Activated naive CD8-positive, alpha-beta T cell treated with anti-CD3 and anti-CD28 coated beads, Interleukin-2, amount 10 ng/mL, durations not matched to agents 7 days and 5 days (primary cell): ENCODE measurements around the gene SCAF1. TPM values are rescaled to one million over a fixed set of nuclear protein-coding genes. Genes with fewer than 3 reads are reported as not detected.

ENCODE experiments used
- ATAC-seq: fragments of 150-1000 bp; cut with Tn5 transposase; one replicate; pipeline ENCODE4 v1.10.0; 2021; ENCODE audit warnings: low read depth, moderate library complexity
- POLR2A ChIA-PET: fragments of 350-600 bp; sonication (Branson Sonifier 250); formaldehyde crosslinking; loops from one replicate; lab custom pipeline; 2021; ENCODE audit warnings: antibody characterized with exemption; lab: Charles Lee
- DNase-seq: peaks from one replicate; pipeline ENCODE4 v3.0.0; 2021
- H3K27ac Mint-ChIP-seq: one replicate; pipeline ENCODE4 v1.8.0; 2022; ENCODE audit warnings: mild to moderate bottlenecking, mixed read lengths
- H3K27me3 Mint-ChIP-seq: one replicate; pipeline ENCODE4 v1.8.0; 2022; ENCODE audit warnings: mild to moderate bottlenecking, moderate library complexity, mixed read lengths
- H3K36me3 Mint-ChIP-seq: one replicate; pipeline ENCODE4 v1.8.0; 2021; ENCODE audit warnings: mild to moderate bottlenecking, mixed read lengths
- H3K4me1 Mint-ChIP-seq: one replicate; pipeline ENCODE4 v1.8.0; 2021; ENCODE audit warnings: mixed read lengths
- H3K4me3 Mint-ChIP-seq: one replicate; pipeline ENCODE4 v1.8.0; 2022; ENCODE audit warnings: mild to moderate bottlenecking, moderate library complexity, mixed read lengths
- H3K9me3 Mint-ChIP-seq: one replicate; pipeline ENCODE4 v1.8.0; 2021; ENCODE audit warnings: mixed read lengths
- microRNA-seq: library from miRNA; unstranded; fragments of <30 nt; microRNA quantifications from one replicate; pipeline ENCODE4 v1.2.0, GENCODE V29; 2022
- total RNA-seq, 2 experiments: library from RNA; stranded (reverse); gene quantifications; one replicate each; pipeline ENCODE4 v1.2.3, GENCODE V29; 2021

SCAF1 gene
- total RNA-seq, 2 experiments from 2014 or later: 64.7 to 66.9 TPM

GRCh38 chr19:49691243-49692146 lies 49.5 kb downstream of the SCAF1 start:
- ATAC-seq (peak; percentile 30), DNase-seq (no peak)
- H3K9me3 Mint-ChIP-seq: no peaks in the 10 kb centered on the region
- peaks cover 19% of the 10 kb centered on the region for H3K4me1 Mint-ChIP-seq
- peaks cover 5% of the 10 kb centered on the region for H3K36me3 Mint-ChIP-seq
- H3K4me3 Mint-ChIP-seq: peak overlapping the region; percentile 82
- H3K27me3 Mint-ChIP-seq: peaks cover 19% of the 10 kb centered on the region
- no peak overlapping the region for H3K27ac Mint-ChIP-seq
- POLR2A ChIA-PET: interaction anchor here (0.7 kb wide), 1 partner anchor 39 kb away, joined by 3 read pairs; no protein-coding TSS in a partner anchor

GRCh38 chr19:49692147-49692506 lies 50.1 kb downstream of the SCAF1 start:
- Mint-ChIP-seq H3K36me3 (peaks cover 5% of the 10 kb centered on the region), H3K9me3 (no peaks in the 10 kb centered on the region), H3K27me3 (peaks cover 19% of the 10 kb centered on the region), H3K4me1 (peaks cover 19% of the 10 kb centered on the region), H3K27ac (no peak overlapping the region), H3K4me3 (no peak overlapping the region)
- POLR2A ChIA-PET: no interaction called here
- no peak for DNase-seq
- no peak for ATAC-seq

- no peak overlapping the region for H3K4me3 Mint-ChIP-seq
- no peak overlapping the region for H3K27ac Mint-ChIP-seq
- DNase-seq (no peak), ATAC-seq (no peak)
- H3K36me3 Mint-ChIP-seq: no peaks in the 10 kb centered on the region
- POLR2A ChIA-PET: no interaction called here
- H3K27me3 Mint-ChIP-seq: peaks cover 11% of the 10 kb centered on the region
- H3K9me3 Mint-ChIP-seq: no peaks in the 10 kb centered on the region
- peaks cover under 1% of the 10 kb centered on the region for H3K4me1 Mint-ChIP-seq
Observed at GRCh38 chr19:49696115-49696514, 54.1 kb downstream of the SCAF1 start.

GRCh38 chr19:49696865-49697264 lies 54.9 kb downstream of the SCAF1 start:
- Mint-ChIP-seq H3K36me3 (no peaks in the 10 kb centered on the region), H3K9me3 (no peaks in the 10 kb centered on the region), H3K4me3 (no peak overlapping the region), H3K27me3 (peaks cover 4% of the 10 kb centered on the region), H3K27ac (no peak overlapping the region), H3K4me1 (no peaks in the 10 kb centered on the region)
- POLR2A ChIA-PET: no interaction called here
- no peak for DNase-seq
- no peak for ATAC-seq

- Mint-ChIP-seq H3K27me3 (peaks cover 4% of the 10 kb centered on the region), H3K36me3 (no peaks in the 10 kb centered on the region), H3K9me3 (no peaks in the 10 kb centered on the region), H3K4me3 (no peak overlapping the region), H3K4me1 (no peaks in the 10 kb centered on the region), H3K27ac (no peak overlapping the region)
- no peak for DNase-seq
- POLR2A ChIA-PET: interaction anchor here (0.6 kb wide), 1 partner anchor 298 kb away, joined by 3 read pairs; no protein-coding TSS in a partner anchor
- ATAC-seq: no peak
Observed at GRCh38 chr19:49699364-49699763, 57.4 kb downstream of the SCAF1 start.

GRCh38 chr19:49700563-49700962 lies 58.6 kb downstream of the SCAF1 start:
- no peak overlapping the region for H3K4me3 Mint-ChIP-seq
- peak; percentile 32 for ATAC-seq
- POLR2A ChIA-PET: no interaction called here

GRCh38 chr19:49701271-49701786 lies 59.3 kb downstream of the SCAF1 start:
- peaks cover 4% of the 10 kb centered on the region for H3K27me3 Mint-ChIP-seq
- ATAC-seq (peak; percentile 30), DNase-seq (no peak)
- H3K9me3 Mint-ChIP-seq: no peaks in the 10 kb centered on the region
- H3K4me3 Mint-ChIP-seq: no peak overlapping the region
- no peak overlapping the region for H3K27ac Mint-ChIP-seq
- no peaks in the 10 kb centered on the region for H3K36me3 Mint-ChIP-seq
- no peaks in the 10 kb centered on the region for H3K4me1 Mint-ChIP-seq
- POLR2A ChIA-PET: no interaction called here

More at GRCh38 chr19:49700563-49700962, 58.6 kb downstream of the SCAF1 start:
- H3K27ac Mint-ChIP-seq: no peak overlapping the region
- H3K27me3 Mint-ChIP-seq: peaks cover 4% of the 10 kb centered on the region
- H3K36me3 Mint-ChIP-seq: no peaks in the 10 kb centered on the region
- no peaks in the 10 kb centered on the region for H3K9me3 Mint-ChIP-seq
- no peak for DNase-seq
- no peaks in the 10 kb centered on the region for H3K4me1 Mint-ChIP-seq

GRCh38 chr19:49704888-49705642 lies 63.1 kb downstream of the SCAF1 start:
- Mint-ChIP-seq H3K9me3 (no peaks in the 10 kb centered on the region), H3K4me1 (no peaks in the 10 kb centered on the region), H3K27me3 (peaks cover 4% of the 10 kb centered on the region), H3K27ac (no peak overlapping the region), H3K4me3 (no peak overlapping the region), H3K36me3 (no peaks in the 10 kb centered on the region)
- POLR2A ChIA-PET: interaction anchor here (0.5 kb wide), 1 partner anchor 17 kb away, joined by 4 read pairs; no protein-coding TSS in a partner anchor
- DNase-seq (no peak), ATAC-seq (no peak)

- Mint-ChIP-seq H3K27ac (no peak overlapping the region), H3K36me3 (no peaks in the 10 kb centered on the region), H3K27me3 (peaks cover 7% of the 10 kb centered on the region), H3K4me3 (no peak overlapping the region), H3K4me1 (no peaks in the 10 kb centered on the region), H3K9me3 (no peaks in the 10 kb centered on the region)
- POLR2A ChIA-PET: no interaction called here
- DNase-seq: no peak
- ATAC-seq: no peak
Observed at GRCh38 chr19:49705919-49706318, 63.9 kb downstream of the SCAF1 start.

Small RNA genes lying within 50 kb of the gene (microRNA-seq; reads per million reads assigned to microRNA genes)
- gene MIR5088: not detected

Other genes starting within 250 kb of the SCAF1 start
- not detected for gene PTH2, start 218.8 kb upstream of the SCAF1 start, total RNA-seq
- not detected for gene GFY, start 216.8 kb upstream of the SCAF1 start, total RNA-seq
- under 1 TPM; 0.14 to 0.25 TPM for gene SLC17A7, start 200.7 kb upstream of the SCAF1 start, total RNA-seq
- gene PIH1D1, start 190.4 kb upstream of the SCAF1 start, total RNA-seq: 100 to 1,000 TPM; 143 to 148 TPM
- 10 to 100 TPM; 41.8 to 42.9 TPM for gene ALDH16A1, start 189.0 kb upstream of the SCAF1 start, total RNA-seq
- gene FLT3LG, start 168.0 kb upstream of the SCAF1 start, total RNA-seq: 100 to 1,000 TPM; 250 to 282 TPM
- gene RPL13A, start 154.6 kb upstream of the SCAF1 start, total RNA-seq: 1,000 to 10,000 TPM; 2,936 to 3,173 TPM
- gene RPS11, start 145.8 kb upstream of the SCAF1 start, total RNA-seq: 1,000 to 10,000 TPM; 2,412 to 2,445 TPM
- gene FCGRT, start 129.5 kb upstream of the SCAF1 start, total RNA-seq: 10 to 100 TPM; 19.8 to 24.4 TPM
- gene RCN3, start 114.2 kb upstream of the SCAF1 start, total RNA-seq: 1 to 10 TPM; 1.6 to 2.4 TPM
- gene NOSIP, start 61.7 kb upstream of the SCAF1 start, total RNA-seq: 100 to 1,000 TPM; 122 to 125 TPM
- gene PRRG2, start 60.9 kb upstream of the SCAF1 start, total RNA-seq: 1 to 10 TPM; 1.5 to 2.3 TPM
- gene PRR12, start 51.0 kb upstream of the SCAF1 start, total RNA-seq: 10 to 100 TPM; 49.7 TPM
- gene RRAS, start 2.1 kb upstream of the SCAF1 start, total RNA-seq: 10 to 100 TPM; 12.3 to 14.9 TPM
- gene IRF3, start 23.6 kb downstream of the SCAF1 start, total RNA-seq: 100 to 1,000 TPM; 198 to 205 TPM
- 10 to 100 TPM; 63.4 to 71.3 TPM for gene BCL2L12, start 23.7 kb downstream of the SCAF1 start, total RNA-seq
- gene PRMT1, start 35.1 kb downstream of the SCAF1 start, total RNA-seq: 100 to 1,000 TPM; 118 to 123 TPM
- gene ADM5, start 47.4 kb downstream of the SCAF1 start, total RNA-seq: 1 to 10 TPM; 4.1 to 4.3 TPM
- 1 to 10 TPM; 2.1 to 4.1 TPM for gene CPT1C, start 48.9 kb downstream of the SCAF1 start, total RNA-seq
- gene TSKS, start 121.1 kb downstream of the SCAF1 start, total RNA-seq: 1 to 10 TPM; 2.0 to 2.4 TPM
- gene AP2A1, start 124.8 kb downstream of the SCAF1 start, total RNA-seq: 10 to 100 TPM; 81.6 to 87.7 TPM
- gene FUZ, start 171.1 kb downstream of the SCAF1 start, total RNA-seq: 10 to 100 TPM; 30.0 to 31.3 TPM
- gene MED25, start 176.1 kb downstream of the SCAF1 start, total RNA-seq: 10 to 100 TPM; 60.4 to 66.3 TPM
- gene PTOV1, start 208.9 kb downstream of the SCAF1 start, total RNA-seq: 100 to 1,000 TPM in 1 of 2 experiments, 10 to 100 TPM in 1; 99.7 to 102 TPM
- gene PNKP, start 225.4 kb downstream of the SCAF1 start, total RNA-seq: 100 to 1,000 TPM; 144 to 160 TPM
- 10 to 100 TPM; 17.3 to 19.9 TPM for gene AKT1S1, start 235.1 kb downstream of the SCAF1 start, total RNA-seq
- 10 to 100 TPM; 51.3 to 53.4 TPM for gene TBC1D17, start 235.5 kb downstream of the SCAF1 start, total RNA-seq